ENCODE results near the gene NCOA7.
A peak's percentile ranks its signal among the peaks of the same experiment; 100 is the strongest.
"Not testable (repeated sequence)": the region's sequence is repeated elsewhere in the genome, so short reads cannot be mapped to it uniquely, and the experiment has no call there.

The NCOA7 gene

DNA sequence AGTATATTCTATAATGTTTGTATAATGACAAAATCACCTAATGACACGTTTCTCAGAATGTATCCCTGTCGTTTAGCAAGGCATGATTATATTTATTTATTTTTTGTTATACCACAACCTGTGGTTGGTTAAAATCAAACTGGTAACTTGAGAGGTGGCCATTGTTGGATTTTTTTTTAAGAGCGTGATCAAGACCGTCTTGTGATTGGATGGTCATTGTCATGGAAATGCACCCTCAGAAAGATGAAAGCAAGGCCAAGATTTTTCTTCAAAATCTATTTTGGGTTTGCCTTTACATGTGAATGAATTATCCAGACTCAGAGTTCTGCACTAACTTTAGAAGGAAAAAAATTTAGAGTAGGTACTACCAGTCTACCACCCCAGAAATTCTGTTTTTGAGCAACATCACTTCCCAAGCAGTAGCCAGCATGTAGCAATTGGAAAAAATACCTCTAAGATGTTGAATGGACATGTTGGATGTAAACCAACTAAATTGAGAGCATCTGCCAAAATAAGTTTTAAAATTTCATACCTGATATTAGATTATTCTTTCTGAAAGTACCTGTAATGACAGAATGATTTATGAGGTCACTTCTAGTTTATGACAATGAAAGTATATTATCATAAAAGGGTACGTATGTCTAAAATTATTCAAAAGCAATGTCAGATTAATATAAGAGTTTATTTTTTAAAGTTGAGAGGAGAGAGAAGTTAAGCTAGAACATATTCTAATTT lies 50.8 kb downstream of the NCOA7 start:
- no peak for DNase-seq

DNA sequence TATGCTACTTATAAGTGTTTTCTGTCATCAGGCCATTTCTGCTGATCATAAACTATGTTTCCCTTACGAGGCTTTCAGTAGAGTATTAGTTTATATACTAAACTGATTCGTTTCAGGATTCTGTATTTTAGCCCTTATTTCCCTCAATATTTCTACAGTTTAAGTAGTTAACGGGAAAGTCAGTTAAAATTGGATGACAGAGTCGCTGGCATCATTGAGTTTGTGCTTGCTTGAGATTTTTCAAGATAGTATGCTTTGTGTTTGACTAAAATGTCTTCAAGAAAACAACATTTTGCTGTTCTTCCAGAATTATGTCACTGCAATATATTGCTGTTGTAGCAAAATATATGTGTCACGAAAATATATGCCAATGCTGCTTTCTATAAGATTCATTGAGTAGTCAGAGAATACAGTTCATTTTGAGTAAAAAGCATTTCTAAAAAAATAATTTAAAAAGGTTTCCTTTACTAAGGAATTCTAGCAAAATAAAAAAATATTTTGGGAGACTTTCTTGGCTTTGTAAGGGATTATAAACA lies 51.4 kb downstream of the NCOA7 start:
- DNase-seq: no peak

DNA sequence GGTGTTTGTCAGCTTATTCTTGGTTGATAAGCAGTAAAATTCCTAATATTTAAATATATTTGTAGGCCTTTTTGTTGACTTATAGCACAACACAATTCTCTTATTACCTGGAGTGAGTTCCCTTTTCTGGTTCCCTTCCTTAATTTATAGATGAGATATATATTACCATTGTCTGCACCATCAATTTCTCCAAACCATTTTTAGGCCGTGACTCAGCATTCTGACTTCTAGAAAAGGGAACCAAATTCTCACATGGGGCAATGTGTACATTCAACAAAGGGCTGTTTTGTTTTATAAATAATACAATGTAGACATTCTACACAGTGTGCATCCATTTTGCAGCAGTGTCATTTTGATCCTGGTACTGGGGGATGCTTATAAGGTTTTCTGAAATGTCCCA lies 52.8 kb downstream of the NCOA7 start:
- DNase-seq: no peak

DNA sequence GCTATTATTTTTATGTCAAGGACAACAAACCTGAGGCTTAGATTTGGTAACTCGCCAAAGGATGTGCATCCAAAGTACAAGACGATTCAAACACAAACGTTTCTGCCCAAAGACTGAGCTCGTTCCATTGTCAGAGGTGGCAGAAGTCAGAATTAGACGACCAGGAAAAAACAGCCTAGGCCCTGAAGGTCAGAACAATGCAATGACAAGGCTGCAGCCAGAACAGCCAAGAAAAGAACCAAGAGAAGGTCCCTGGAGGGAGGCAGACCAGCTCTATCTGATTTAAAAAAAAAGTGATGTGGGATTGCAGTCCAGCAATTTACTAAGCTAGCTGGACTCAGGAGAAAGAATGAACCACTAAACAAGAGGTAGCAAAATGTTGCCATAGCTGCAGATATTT lies 54.2 kb downstream of the NCOA7 start:
- DNase-seq: no peak

DNA sequence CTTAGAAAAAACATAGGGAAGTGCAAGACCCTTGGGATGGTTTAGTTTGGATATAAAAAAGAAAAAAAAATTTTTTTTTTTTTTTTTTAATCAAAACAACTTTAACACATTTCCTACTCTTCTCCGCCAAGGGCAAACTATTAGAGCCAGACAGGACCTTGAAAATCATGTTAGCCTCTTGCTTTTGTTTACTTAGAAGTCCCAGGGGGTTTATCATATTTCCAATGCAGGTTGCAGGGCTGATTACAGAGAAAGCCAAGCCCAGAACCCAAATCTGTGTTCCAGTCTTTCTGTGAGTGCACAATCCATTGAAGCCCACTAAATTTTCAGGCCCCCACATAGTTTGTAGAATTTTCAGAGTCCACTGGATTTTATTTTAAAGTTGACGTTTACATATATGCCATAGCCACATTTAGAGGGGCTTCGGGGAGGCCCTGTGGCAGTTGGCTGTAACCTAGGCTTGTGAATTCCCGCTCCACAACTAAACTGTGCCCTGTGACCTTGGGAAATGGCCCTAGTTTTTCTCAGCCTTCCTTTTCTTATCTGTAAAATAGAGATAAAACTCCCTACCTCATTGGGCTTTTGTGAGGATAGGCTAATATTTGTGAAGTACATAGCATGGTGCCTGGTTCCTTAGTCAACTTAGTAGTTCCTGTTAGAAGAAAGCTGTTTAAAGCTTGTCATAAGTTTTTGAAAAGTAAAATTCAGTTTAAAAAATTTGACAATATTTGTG lies 55.7 kb downstream of the NCOA7 start:
- no peak for DNase-seq

DNA sequence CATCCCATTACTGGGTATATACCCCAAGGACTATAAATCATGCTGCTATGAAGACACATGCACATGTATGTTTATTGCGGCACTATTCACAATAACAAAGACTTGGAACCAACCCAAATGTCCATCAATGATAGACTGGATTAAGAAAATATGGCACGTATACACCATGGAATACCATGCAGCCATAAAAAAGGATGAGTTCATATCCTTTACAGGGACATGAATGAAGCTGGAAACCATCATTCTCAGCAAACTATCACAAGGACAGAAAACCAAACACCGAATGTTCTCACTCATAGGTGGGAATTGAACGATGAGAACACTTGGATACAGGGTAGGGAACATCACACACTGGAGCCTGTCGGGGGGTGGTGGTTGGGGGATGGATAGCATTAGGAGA lies 57.5 kb downstream of the NCOA7 start:
- DNase-seq: not testable (repeated sequence)

DNA sequence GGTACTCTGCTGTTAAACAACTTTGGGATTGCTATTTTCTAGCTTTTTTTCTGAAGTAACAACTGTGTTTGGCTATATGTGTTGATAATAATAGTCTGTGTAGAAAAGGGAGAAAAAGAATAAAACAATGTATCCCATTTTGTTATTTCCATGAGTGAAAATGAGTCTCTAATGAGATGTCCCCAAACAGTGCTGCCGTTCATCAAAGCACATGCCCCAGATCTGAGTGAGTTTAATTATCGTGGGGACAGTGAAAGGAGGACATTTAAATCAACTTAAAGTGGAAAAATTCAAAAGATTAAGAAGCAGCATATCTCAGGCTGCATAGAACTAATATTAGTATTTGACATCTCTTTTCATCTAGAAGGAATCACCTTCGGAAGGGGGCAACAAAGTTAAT lies 59.6 kb downstream of the NCOA7 start:
- DNase-seq: no peak

DNA sequence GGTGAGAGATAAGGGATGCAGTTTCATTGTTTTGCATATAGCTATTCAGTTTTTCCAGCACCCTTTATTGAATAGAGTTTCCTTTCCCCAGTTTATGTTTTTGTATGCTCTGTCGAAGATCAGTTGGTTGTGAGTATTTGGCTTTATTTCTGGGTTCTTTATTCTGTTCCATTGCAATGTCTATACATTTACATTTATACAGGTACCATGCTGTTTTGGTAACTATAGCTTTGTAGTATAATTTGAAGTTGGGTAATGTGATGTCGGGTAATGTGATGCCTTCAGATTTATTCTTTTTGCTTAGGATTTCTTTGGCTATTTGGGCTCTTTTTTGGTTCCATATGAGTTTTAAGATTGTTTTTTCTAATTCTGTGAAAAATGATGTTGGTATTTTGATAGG lies 61.8 kb downstream of the NCOA7 start:
- no peak for DNase-seq

DNA sequence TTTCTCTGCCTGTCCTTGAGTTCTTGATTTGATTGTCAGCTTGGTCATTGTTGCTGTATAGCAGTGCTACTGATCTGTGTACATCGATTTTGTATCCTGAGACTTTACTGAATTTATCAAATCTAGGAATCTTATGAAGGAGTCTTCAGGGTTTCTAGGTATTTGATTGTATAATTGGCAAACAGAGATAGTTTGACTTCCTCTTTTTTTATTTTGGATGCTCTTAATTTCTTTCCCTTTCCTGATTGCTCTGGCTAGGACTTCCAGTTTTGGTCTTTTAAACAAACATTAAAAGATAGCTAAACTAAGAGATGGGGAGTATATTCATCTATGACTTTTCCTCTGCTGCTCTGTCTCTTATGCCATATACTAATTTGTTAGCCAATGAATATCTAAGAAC lies 62.4 kb downstream of the NCOA7 start:
- no peak for DNase-seq

DNA sequence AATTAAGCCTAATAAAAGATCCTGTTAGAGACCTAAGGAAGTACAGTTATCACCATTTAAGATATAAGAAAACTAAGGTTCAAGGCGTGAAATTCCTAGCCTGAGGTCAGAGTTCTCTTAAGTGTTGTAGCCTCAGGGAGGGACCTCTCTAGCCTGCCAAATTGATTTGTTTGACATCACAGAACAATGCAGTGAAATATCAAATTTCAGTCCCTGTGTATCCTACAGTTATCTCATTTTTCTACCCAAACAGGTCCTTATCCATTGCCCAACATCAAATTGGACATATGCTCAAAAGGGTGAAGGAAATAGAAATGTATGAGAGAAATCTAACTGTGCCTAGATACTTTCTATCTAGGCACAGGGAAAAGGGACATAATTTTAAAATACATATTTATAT lies 63.0 kb downstream of the NCOA7 start:
- no peak for DNase-seq

DNA sequence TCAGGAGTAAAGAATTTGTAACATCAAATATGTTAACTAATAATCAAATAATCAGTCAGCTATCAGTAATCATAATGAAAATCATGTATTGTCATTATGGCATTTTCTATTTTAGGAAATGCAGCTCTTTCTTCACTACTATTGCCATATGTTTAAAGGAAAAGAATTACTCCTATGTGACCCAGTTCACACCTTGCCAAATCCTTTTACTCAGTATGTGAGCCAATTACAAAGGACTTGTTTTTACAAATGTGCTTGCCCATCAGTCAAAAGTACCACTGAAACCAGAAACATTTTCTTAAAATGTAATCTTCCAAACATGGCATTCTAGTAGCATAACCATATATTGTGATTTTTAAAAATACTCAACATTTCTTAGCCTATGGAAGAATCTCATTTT lies 63.6 kb downstream of the NCOA7 start:
- no peak for DNase-seq

DNA sequence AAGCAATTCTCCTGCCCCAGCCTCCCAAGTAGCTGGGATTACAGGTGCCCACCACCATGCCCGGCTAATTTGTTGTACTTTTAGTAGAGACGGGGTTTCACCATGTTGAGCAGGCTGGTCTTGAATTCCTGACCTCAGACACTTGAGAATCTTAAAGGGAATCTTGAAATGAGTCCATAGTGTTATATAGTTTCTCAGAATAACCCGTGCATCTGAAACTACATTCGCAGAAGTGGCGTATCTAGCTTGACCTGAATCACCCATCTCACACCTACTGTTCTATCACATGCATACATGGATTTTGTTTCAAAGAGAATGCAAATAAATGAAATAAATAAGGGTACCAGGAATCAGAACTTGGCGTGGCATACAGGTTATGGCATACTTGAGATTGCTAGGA lies 65.0 kb downstream of the NCOA7 start:
- DNase-seq: no peak

DNA sequence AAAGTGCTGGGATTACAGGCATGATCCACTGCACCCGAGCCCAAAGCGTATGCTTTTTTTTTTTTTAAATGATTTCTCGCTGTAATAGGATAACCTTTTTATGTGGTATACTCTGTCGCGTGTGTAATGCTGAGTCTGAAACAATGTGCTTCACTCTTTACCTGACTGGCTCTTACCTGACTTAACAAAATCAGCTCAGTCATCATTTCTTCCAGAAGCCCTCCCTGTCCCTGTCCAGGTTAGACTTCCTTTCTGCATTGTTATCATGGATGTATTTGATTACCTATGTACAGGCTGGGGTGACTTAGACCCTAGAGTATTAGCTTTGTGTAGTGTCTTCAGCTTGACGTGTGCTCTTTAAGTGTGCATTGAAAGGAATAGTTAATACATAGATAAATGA lies 67.1 kb downstream of the NCOA7 start:
- no peak for DNase-seq

DNA sequence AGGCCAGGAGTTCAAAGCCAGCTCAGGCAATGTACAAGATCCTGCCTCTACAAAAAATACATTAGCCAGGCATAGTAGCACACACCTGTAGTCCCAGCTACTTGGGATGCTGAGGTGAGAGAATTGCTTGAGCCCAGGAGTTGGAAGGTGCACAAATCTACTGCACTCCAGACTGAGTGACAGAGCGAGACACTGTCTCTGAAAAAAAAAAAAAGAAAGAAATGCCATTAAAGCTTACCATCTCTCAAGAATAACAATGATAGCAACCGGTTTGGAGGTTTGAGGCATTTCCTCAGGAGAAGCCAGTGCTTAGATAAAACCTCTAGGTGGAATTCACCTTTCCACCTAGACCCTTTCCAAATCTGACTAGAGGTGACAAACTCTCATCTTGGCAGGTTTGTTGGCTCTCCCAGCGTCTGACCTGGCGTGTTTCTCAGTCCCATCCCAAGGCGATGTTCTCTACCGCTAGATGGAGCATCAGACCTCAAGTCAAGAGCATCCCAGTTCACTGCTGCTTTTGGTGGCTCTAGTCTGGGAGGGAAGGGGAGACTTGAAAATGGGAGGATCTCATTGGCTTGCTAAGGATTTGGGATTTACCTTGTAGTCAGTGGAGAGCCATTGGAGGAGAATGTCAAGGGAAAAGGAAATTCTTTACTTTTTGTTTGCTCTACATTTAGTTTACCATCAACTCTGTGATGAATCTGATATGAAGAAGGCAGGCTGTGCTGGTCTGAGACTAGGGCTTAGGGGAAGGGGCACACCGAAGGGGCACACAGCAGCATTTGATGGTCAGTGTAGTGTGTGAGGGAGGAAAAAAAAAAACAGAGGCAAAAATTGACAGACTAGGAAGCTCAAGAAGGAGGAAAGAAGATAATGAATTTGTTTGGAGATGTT lies 67.9 kb downstream of the NCOA7 start:
- no peak for DNase-seq

DNA sequence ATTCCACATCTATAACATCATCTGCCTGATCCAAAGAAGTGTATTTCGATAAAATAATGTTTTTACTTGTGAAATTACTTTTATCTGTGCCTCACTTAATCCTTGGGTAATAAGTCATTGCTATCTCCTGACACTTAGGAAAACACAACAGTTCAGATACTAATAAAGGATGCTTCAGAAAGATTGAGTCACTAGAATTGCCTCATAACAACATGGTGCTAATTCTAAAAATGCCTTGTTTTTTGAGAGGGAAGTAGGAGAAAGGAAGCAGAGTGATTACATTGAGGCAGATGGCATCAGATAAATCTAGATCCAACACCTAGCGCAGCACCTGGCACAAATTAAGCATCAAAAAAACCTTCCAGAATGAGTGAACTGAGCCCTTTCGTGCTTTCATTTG lies 69.0 kb downstream of the NCOA7 start:
- no peak for DNase-seq

DNA sequence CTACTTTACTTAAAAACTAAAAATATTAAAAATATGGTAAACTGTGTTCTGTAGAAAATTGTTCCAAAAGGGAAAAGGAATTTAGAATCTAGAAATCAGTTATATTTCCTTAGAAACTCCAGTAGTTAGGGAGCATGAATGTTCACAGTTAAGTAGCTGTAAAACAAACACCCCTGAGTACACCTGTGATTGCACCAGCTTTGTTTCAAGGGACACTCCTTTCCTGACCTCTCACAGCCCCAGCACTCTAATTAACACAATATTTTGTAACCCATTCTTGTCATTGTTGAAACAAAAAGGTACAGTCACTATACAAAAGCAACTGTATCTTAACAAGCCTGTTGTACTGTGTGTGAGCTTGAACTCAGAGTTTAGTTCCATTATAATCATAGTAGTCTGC lies 72.3 kb downstream of the NCOA7 start:
- DNase-seq: no peak

DNA sequence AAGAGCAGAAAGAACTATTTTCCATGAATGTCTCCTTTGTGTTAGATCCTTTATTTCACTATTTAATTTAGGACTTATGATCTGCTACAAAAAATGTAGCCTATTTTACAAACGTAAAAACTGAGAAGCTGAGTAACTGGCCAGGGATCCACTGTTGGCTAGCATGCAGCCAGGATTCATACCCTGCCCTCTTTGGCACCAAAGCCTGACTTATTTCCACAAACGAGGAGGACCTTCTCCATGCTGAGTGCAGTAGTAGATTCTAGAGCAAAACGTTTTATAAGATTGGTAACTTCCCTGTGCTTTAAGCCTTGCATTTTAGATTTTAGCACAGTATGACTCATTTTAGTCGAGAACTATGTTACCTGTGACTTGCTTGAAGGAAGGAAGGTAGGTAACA lies 74.3 kb downstream of the NCOA7 start:
- no peak for DNase-seq

DNA sequence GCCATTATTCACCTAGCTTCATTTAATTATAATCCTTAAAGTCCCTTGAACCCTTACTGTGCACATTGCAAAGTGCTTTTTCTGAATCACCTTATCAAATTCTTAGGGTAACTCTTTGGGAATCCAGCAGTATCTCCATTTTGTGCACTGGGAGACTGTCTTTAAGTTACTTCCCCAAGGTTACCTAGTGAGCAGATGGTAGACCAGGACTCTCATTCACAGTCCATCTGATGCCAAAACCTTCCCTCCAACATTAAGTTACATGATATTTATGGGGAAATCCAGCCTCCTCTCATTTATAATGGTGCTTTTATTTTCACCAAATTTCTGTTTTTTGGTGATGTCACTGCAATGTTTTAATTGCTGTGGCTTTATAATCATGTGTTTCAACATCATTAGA lies 75.7 kb downstream of the NCOA7 start:
- no peak for DNase-seq

DNA sequence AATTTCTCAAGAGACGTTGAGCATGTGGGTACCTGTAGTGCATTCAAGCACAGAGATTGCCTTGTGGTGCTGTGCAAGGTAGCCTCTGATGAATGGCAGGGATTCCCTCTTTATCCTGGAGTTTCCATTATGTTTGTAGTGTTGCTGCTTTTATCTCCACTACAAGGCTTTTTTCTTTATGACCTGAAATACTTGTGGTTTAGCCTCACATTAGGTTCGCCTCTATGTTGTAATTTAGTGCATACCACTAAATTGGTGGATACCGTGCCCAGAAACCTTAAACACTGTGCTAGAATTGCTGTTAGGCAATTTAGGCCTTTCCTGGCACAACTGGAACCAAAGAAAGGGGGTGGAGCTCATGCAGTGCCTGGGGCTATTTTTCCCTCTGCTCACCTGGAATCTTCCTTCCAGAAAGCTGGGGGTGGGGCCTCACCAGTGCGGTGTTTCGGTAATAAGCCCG lies 76.8 kb downstream of the NCOA7 start:
- peak; percentile 91 for DNase-seq

DNA sequence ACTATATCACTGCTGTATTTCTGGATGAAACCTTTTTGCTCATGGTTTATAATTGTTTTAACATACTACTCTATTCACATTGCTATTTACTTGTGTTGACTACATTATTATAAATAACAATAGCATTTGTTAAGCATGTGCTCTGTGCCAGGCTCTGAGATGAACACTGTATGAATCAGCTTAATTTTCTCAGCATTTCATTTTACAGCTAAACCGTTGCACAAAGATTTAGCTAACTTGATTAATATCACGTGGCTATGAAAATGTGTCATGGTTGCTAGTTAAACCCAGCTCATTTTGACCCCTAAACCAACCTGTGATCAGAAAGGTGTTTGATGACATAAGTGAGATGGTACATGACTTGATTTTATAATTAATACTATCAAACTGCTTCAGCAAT lies 77.5 kb downstream of the NCOA7 start:
- DNase-seq: no peak

DNA sequence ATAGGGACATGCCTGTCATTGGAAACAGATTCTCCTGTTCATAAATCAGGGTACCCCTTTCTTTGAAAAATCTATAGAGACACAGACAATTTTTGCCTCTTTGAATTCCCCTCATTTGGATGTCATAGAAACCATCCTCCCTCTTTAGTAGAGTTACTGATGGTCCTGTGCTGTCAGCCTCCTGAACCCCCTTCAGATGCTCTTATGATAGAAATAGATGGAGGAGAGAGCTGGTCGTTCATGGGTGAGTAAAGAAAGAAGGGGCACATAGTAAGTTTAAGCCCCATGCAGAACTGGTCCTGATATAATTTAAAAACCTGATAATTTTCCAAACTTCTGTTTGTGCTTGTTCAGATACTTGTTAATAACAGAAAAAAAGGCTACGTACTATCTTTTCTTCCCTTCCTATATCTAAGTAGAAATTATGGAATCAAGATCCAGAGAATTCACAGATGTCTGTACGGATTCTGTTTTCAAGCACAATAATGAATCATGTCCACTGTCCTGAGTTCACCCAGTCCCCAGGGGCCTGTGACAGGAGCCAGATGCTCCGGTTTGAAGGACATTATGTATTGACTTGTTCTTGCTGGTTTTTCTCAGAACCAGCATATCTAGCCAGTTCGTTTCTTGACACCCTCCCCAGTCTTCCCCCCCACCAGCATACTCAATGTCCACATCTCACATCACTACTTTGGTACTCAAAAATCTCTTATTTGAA lies 78.1 kb downstream of the NCOA7 start:
- no peak for DNase-seq

DNA sequence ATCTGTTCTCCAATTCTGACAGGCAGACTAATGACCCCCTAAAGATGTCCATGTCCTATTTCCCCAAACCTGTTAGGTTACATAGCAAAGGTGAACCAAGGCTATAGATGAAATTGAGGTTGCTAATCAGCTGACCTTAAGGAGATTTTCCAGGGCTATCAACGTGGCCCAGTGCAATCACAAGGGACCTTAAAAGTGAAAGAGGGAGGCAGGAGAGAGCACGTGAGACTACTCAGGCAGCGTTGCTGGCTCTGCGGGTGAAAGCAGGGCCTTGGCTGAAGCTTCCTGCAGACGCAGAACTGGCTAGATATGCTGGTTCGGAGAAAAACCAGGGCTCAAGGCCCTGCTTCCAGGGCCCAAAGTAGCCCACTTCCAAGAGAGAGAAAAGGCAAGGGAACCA lies 78.7 kb downstream of the NCOA7 start:
- DNase-seq: no peak

DNA sequence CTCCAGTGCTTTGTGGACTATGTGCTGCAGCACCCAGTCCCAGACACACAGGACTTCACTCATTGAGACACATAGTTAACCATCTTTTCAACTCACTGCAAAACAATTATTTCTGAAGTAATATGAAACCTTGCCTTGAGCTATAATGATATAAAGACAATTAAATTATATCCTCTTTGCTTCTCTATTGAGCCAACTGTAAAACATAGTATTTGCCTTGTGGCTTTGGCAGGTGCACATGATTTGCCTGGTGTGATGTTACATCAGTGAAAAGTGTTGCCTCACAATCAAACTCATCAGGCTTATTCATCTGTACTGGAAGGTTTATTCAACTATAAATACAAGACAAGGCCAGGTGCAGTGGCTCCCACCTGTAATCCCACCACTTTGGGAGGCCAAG lies 80.6 kb downstream of the NCOA7 start:
- peak; percentile 95 for DNase-seq
